Effector memory CD4-positive, alpha-beta T cell (primary cell): ENCODE results near the gene F8.
A peak's percentile ranks its signal among the peaks of the same experiment; 100 is the strongest.

ENCODE experiments used
- DNase-seq, 3 donors: peaks; one replicate each; pipeline ENCODE4 v3.0.0-alpha.2; 2020
- H3K27ac ChIP-seq: 2 replicates; pipeline ENCODE4 v1.7.0; 2013; ENCODE audit warnings: mild to moderate bottlenecking, low read length, moderate library complexity; ENCODE audit not compliant: insufficient read depth, poor library complexity, severe bottlenecking
- H3K27me3 ChIP-seq: replicated peaks from 2 replicates; pipeline ENCODE4 v1.7.0; 2013; ENCODE audit warnings: mild to moderate bottlenecking, low read length; ENCODE audit not compliant: insufficient read depth, control insufficient read depth, poor library complexity, severe bottlenecking
- H3K36me3 ChIP-seq: 2 replicates; pipeline ENCODE4 v1.7.0; 2013; ENCODE audit warnings: mild to moderate bottlenecking, low read length, moderate library complexity; ENCODE audit not compliant: control insufficient read depth, insufficient read depth
- H3K4me1 ChIP-seq: 2 replicates; pipeline ENCODE4 v1.7.0; 2013; ENCODE audit warnings: low read length, mild to moderate bottlenecking; ENCODE audit not compliant: control insufficient read depth, insufficient read depth, poor library complexity, severe bottlenecking
- H3K4me3 ChIP-seq: 2 replicates; pipeline ENCODE4 v1.7.0; 2013; ENCODE audit warnings: low read length, low read depth, mild to moderate bottlenecking; ENCODE audit not compliant: insufficient read depth, poor library complexity, severe bottlenecking
- H3K9me3 ChIP-seq: 2 replicates; pipeline ENCODE4 v1.7.0; 2013; ENCODE audit warnings: mild to moderate bottlenecking, low read length, moderate library complexity; ENCODE audit not compliant: control insufficient read depth

The F8 gene

GRCh38 chrX:155056877-155057792 is 34.6 kb upstream of the F8 start:
- Histone ChIP-seq H3K36me3 (peaks cover 4% of the 10 kb centered on the region), H3K27me3 (no peaks in the 10 kb centered on the region), H3K4me3 (peak overlapping the region; percentile 40), H3K27ac (peak overlapping the region; percentile 22), H3K4me1 (peaks cover 9% of the 10 kb centered on the region), H3K9me3 (no peaks in the 10 kb centered on the region)
- peak; percentile 22 to 37 (median 27) for DNase-seq

GRCh38 chrX:155056471-155056870 is 33.9 kb upstream of the F8 start:
- Histone ChIP-seq H3K9me3 (no peaks in the 10 kb centered on the region), H3K4me1 (peaks cover 9% of the 10 kb centered on the region), H3K27ac (peak overlapping the region; percentile 18), H3K36me3 (peaks cover 4% of the 10 kb centered on the region), H3K27me3 (no peaks in the 10 kb centered on the region), H3K4me3 (no peak overlapping the region)
- DNase-seq = no peak

- H3K27me3 ChIP-seq = no peaks in the 10 kb centered on the region
- H3K4me3 ChIP-seq = no peak overlapping the region
- peaks cover 9% of the 10 kb centered on the region for H3K4me1 ChIP-seq
- peaks cover 4% of the 10 kb centered on the region for H3K36me3 ChIP-seq
- DNase-seq = no peak
- no peak overlapping the region for H3K27ac ChIP-seq
- no peaks in the 10 kb centered on the region for H3K9me3 ChIP-seq
Measured at GRCh38 chrX:155055494-155055893, 33.0 kb upstream of the F8 start.

GRCh38 chrX:155054255-155054654 is 31.7 kb upstream of the F8 start:
- H3K36me3 ChIP-seq = peaks cover 4% of the 10 kb centered on the region
- no peak for DNase-seq
- no peak overlapping the region for H3K27ac ChIP-seq
- peaks cover 9% of the 10 kb centered on the region for H3K4me1 ChIP-seq
- no peaks in the 10 kb centered on the region for H3K9me3 ChIP-seq
- no peaks in the 10 kb centered on the region for H3K27me3 ChIP-seq
- H3K4me3 ChIP-seq = no peak overlapping the region

GRCh38 chrX:155053656-155054055 is 31.1 kb upstream of the F8 start:
- no peaks in the 10 kb centered on the region for H3K9me3 ChIP-seq
- H3K27me3 ChIP-seq = no peaks in the 10 kb centered on the region

GRCh38 chrX:155052738-155053498 is 30.4 kb upstream of the F8 start:
- DNase-seq = no peak
- H3K4me1 ChIP-seq = peaks cover 9% of the 10 kb centered on the region
- H3K4me3 ChIP-seq = no peak overlapping the region
- H3K36me3 ChIP-seq = peaks cover 4% of the 10 kb centered on the region
- H3K27me3 ChIP-seq = no peaks in the 10 kb centered on the region
- H3K9me3 ChIP-seq = no peaks in the 10 kb centered on the region
- no peak overlapping the region for H3K27ac ChIP-seq

More at GRCh38 chrX:155053656-155054055, 31.1 kb upstream of the F8 start:
- peaks cover 9% of the 10 kb centered on the region for H3K4me1 ChIP-seq
- no peak overlapping the region for H3K4me3 ChIP-seq
- H3K36me3 ChIP-seq = peaks cover 4% of the 10 kb centered on the region
- DNase-seq = no peak
- H3K27ac ChIP-seq = no peak overlapping the region

- peak; percentile 7 to 16 (median 9) for DNase-seq
- Histone ChIP-seq H3K9me3 (no peaks in the 10 kb centered on the region), H3K27ac (no peak overlapping the region), H3K36me3 (peaks cover 8% of the 10 kb centered on the region), H3K4me3 (no peak overlapping the region), H3K4me1 (no peaks in the 10 kb centered on the region), H3K27me3 (no peaks in the 10 kb centered on the region)
Measured at GRCh38 chrX:155048977-155049619, 26.6 kb upstream of the F8 start.

- Histone ChIP-seq H3K36me3 (peaks cover 4% of the 10 kb centered on the region), H3K4me3 (no peak overlapping the region), H3K27me3 (no peaks in the 10 kb centered on the region), H3K9me3 (no peaks in the 10 kb centered on the region), H3K27ac (no peak overlapping the region), H3K4me1 (no peaks in the 10 kb centered on the region)
- DNase-seq = no peak
Measured at GRCh38 chrX:155046811-155047528, 24.4 kb upstream of the F8 start.

- Histone ChIP-seq H3K36me3 (peaks cover 4% of the 10 kb centered on the region), H3K27ac (no peak overlapping the region), H3K4me1 (no peaks in the 10 kb centered on the region), H3K9me3 (no peaks in the 10 kb centered on the region), H3K4me3 (no peak overlapping the region), H3K27me3 (no peaks in the 10 kb centered on the region)
- DNase-seq = no peak
Measured at GRCh38 chrX:155046129-155046810, 23.7 kb upstream of the F8 start.
